ENCODE data around the gene STAT3. TPM values are rescaled to one million over a fixed set of nuclear protein-coding genes. Genes with fewer than 3 reads are reported as not detected.

The STAT3 gene
- total RNA-seq, 1 experiment from 2014 or later, result 61.0 TPM

DNA sequence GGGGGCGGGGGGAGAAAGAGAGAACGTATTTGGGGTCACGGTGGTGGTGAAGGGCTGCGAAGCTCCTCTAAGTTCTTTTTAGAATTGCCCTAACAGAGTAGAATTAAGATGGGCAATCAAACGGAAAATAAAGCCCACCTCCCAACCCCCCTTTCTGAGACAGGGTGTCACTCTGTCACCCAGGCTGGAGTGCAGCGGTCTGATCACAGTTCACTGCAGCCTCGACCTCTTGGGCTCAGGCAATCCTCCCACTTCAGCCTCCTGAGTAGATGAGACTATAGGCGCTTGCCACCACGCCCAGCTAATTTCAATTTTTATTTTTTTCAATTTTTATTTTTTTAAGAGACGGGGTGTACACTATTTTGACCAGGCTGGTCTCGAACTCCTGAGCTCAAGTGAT lies 35.5 kb upstream of the STAT3 start:
- RAD21 ChIA-PET (ENCODE audit: low non-redundant PET in 1 of 2, low total read pairs in 2 of 2, uncharacterized antibody in 2 of 2, unreplicated experiment in 2 of 2), result interaction anchor here (0.8 to 1.6 kb wide), 3 partner anchors 14 to 104 kb away, joined by 3 to 7 read pairs (median 5); no protein-coding TSS in a partner anchor
- CTCF ChIA-PET, result interaction anchor here (1.0 to 1.6 kb wide), 5 partner anchors 15 to 103 kb away, joined by 3 to 9 read pairs (median 4); no protein-coding TSS in a partner anchor
- ATAC-seq (no peak), DNase-seq (ENCODE audit: low read depth, low spot score) (no peak)
- peaks cover 36 to 69% of the 10 kb centered on the region in 2 experiments for H3K4me1 ChIP-seq (ENCODE audit: control insufficient read depth in 1 of 2, insufficient read depth in 2 of 2, low read length in 2 of 2)
- intact Hi-C loops (cut with micrococcal nuclease), result loop anchor here (2.0 kb wide), 1 partner anchor 15 kb away; no protein-coding TSS in a partner anchor
- BruUV-seq (replicated peaks), result TSS peak; percentile 81
- H3K4me3 ChIP-seq (replicated peaks in 1 of 2; ENCODE audit: low read depth in 1 of 2, low read length in 2 of 2), result peak overlapping the region; percentile 90 to 94
- H4K20me1 ChIP-seq (ENCODE audit: insufficient read depth), result peaks cover 7% of the 10 kb centered on the region; the same call in 1 of the 2 replicates
- H3K4me2 ChIP-seq (ENCODE audit: low read length), result peak overlapping the region; percentile 97
- peak overlapping the region; percentile 99; the same call in 1 of the 2 replicates for H3K27ac ChIP-seq (ENCODE audit: low read depth, low read length)
- no peaks in the 10 kb centered on the region for H3K9me3 ChIP-seq (ENCODE audit: control insufficient read depth in 1 of 2, insufficient read depth in 1 of 2, low read depth in 1 of 2, low read length in 2 of 2)
- H2AFZ ChIP-seq (ENCODE audit: low read depth, low read length, poor library complexity, severe bottlenecking), result peak overlapping the region; percentile 72
- peak overlapping the region; percentile 89 for H3K9ac ChIP-seq (ENCODE audit: low read length)
- H3K36me3 ChIP-seq (ENCODE audit: control insufficient read depth in 1 of 2, insufficient read depth in 2 of 2, low read length in 2 of 2), result no peaks in the 10 kb centered on the region; a peak in 1 of 4 replicates
- no peaks in the 10 kb centered on the region for H3K27me3 ChIP-seq (ENCODE audit: insufficient read depth, low read length)
- POLR2A ChIA-PET, result interaction anchor here (0.6 to 5.6 kb wide), 16 partner anchors 9 to 426 kb away, joined by 3 to 88 read pairs (median 4); partner anchors contain the start of genes NAGLU, NKIRAS2 and STAT3
- no peaks in the 10 kb centered on the region for H3K9me2 ChIP-seq (ENCODE audit: insufficient read depth)
- H3K79me2 ChIP-seq (ENCODE audit: insufficient read depth, low read length), result peaks cover 42% of the 10 kb centered on the region
- TF ChIP-seq CBX3 (IDR thresholded peaks at IDR 0.05; ENCODE audit: low read depth) (no peak), EZH2 (IDR thresholded peaks at IDR 0.05) (no peak), ZFX (IDR thresholded peaks at IDR 0.05) (no peak)

DNA sequence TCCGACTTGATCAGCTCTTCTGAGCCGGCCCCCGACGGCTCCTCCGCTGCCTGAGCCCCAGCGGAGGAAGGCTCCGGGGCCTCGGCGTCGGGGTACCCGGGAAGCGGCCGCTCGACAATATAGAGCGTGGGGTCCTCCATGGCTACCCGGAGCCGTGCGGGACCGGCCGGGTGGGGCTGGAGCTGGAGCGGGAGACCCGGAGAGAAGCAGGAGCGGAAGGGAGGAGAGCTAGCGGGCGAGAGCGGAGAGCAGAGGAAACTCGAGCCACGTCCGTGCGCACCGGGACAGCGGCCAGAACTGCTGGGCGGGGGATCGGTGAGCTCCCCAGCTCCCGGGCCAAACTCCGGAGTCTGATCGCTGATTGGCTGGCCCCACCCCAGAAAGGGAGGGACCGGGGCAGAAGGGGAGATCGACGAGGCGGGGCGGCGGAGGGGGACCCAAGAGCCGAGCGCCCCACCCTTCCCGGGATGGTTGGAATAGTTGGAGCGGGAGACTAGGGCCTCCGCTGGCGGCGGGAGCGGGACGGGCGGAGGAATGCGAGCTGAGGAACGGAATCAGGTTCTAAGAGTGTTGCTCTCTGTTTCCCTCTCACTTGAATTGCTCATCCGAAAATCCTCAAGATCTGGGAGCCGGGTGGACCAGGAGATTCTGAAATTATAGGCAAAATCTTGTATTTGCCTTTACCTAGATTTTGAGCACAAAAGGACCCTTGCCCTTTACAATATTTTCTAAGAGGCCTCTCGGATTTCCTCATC lies 34.9 kb upstream of the STAT3 start, which contains the start of gene CAVIN1:
TSS of gene CAVIN1 (minus strand) at position 299 of the 755 bp plus-strand sequence. CDS start at position 140, 159 bp downstream.
- H3K9me3 ChIP-seq (ENCODE audit: control insufficient read depth in 1 of 2, insufficient read depth in 1 of 2, low read depth in 1 of 2, low read length in 2 of 2), result no peaks in the 10 kb centered on the region
- RAD21 ChIA-PET (ENCODE audit: low non-redundant PET in 1 of 2, low total read pairs in 2 of 2, uncharacterized antibody in 2 of 2, unreplicated experiment in 2 of 2), result interaction anchor here (0.8 to 1.6 kb wide), 3 partner anchors 14 to 104 kb away, joined by 3 to 7 read pairs (median 5); no protein-coding TSS in a partner anchor
- H2AFZ ChIP-seq (ENCODE audit: low read depth, low read length, poor library complexity, severe bottlenecking), result peak within 1 kb of the TSS; percentile 72
- intact Hi-C loops (cut with micrococcal nuclease), result loop anchor here (2.0 kb wide), 1 partner anchor 14 kb away; no protein-coding TSS in a partner anchor
- DNase-seq (ENCODE audit: low read depth, low spot score) (peak; percentile 85), ATAC-seq (peak; percentile 79)
- H3K36me3 ChIP-seq (ENCODE audit: control insufficient read depth in 1 of 2, insufficient read depth in 2 of 2, low read length in 2 of 2), result peaks cover 0 to 3% of the 10 kb centered on the region in 2 experiments; a peak in 1 of 4 replicates
- H3K79me2 ChIP-seq (ENCODE audit: insufficient read depth, low read length), result peaks cover 48% of the 10 kb centered on the region
- peak within 1 kb of the TSS; percentile 89 for H3K9ac ChIP-seq (ENCODE audit: low read length)
- peak within 1 kb of the TSS; percentile 99 for H3K27ac ChIP-seq (ENCODE audit: low read depth, low read length)
- H3K4me1 ChIP-seq (ENCODE audit: control insufficient read depth in 1 of 2, insufficient read depth in 2 of 2, low read length in 2 of 2), result peaks cover 33 to 63% of the 10 kb centered on the region in 2 experiments
- BruUV-seq (replicated peaks), result no TSS peak
- H3K9me2 ChIP-seq (ENCODE audit: insufficient read depth), result no peaks in the 10 kb centered on the region
- no peaks in the 10 kb centered on the region for H3K27me3 ChIP-seq (ENCODE audit: insufficient read depth, low read length)
- TF ChIP-seq POLR2A (IDR thresholded peaks at IDR 0.05; ENCODE audit: borderline replicate concordance, extremely low read depth, insufficient read depth, insufficient read length) (peak; percentile 97), CBX3 (IDR thresholded peaks at IDR 0.05; ENCODE audit: low read depth) (no peak), CEBPB (IDR thresholded peaks at IDR 0.05; ENCODE audit: low read depth) (no peak), POLR2AphosphoS5 (IDR thresholded peaks at IDR 0.05; ENCODE audit: low read depth, low read length) (peak; percentile 98), SP1 (IDR thresholded peaks at IDR 0.05; ENCODE audit: low read depth) (peak; percentile 89), EZH2phosphoT487 (IDR thresholded peaks at IDR 0.05; ENCODE audit: borderline replicate concordance) (no peak), YY1 (IDR thresholded peaks at IDR 0.05; ENCODE audit: extremely low read depth, insufficient replicate concordance, low read depth, low read length) (peak; percentile 44), ELF1 (IDR thresholded peaks at IDR 0.05; ENCODE audit: borderline replicate concordance, low read depth) (no peak), RAD21 (IDR thresholded peaks at IDR 0.05; ENCODE audit: low read depth) (no peak), FOSL1 (IDR thresholded peaks at IDR 0.05; ENCODE audit: low read depth) (no peak), SIN3A (IDR thresholded peaks at IDR 0.05; ENCODE audit: low read depth) (peak; percentile 96)
- TF ChIP-seq, protein P1, sequence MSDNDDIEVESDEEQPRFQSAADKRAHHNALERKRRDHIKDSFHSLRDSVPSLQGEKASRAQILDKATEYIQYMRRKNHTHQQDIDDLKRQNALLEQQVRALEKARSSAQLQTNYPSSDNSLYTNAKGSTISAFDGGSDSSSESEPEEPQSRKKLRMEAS (IDR thresholded peaks at IDR 0.05), result peak; percentile 18; the same call in 1 of the 2 replicates
- H3K4me2 ChIP-seq (ENCODE audit: low read length), result peak within 1 kb of the TSS; percentile 97
- peak within 1 kb of the TSS; percentile 90 to 94 for H3K4me3 ChIP-seq (replicated peaks in 1 of 2; ENCODE audit: low read depth in 1 of 2, low read length in 2 of 2)
- H4K20me1 ChIP-seq (ENCODE audit: insufficient read depth), result peaks cover 7% of the 10 kb centered on the region; the same call in 1 of the 2 replicates
- CTCF ChIA-PET, result interaction anchor here (0.6 to 1.6 kb wide), 9 partner anchors 9 to 104 kb away, joined by 3 to 9 read pairs (median 4); no protein-coding TSS in a partner anchor
- POLR2A ChIA-PET, result interaction anchor here (0.6 to 5.6 kb wide), 17 partner anchors 8 to 425 kb away, joined by 3 to 88 read pairs (median 4); partner anchors contain the start of genes NAGLU, NKIRAS2 and STAT3
